Heart left ventricle (tissue), 16 donors: ENCODE results near the gene COL28A1. TPM values are rescaled to one million over a fixed set of nuclear protein-coding genes. Genes with fewer than 3 reads are reported as not detected.

ENCODE experiments used
- ATAC-seq, 4 donors: fragments of 200-7000 bp; cut with Tn5 transposase; one replicate each; pipeline ENCODE4 v1.9.1; 2020 to 2022; ENCODE audit warnings: moderate library complexity in 4 of 4, mild to moderate bottlenecking in 3 of 4, moderate number of reproducible peaks in 1 of 4
- DNase-seq, 5 donors: peaks; one replicate each; pipeline ENCODE4 v3.0.0-alpha.2; 2020
- H3K27ac ChIP-seq, 12 donors: fragments of 200-600 bp; sonication (generic) in 4 of 12; one replicate each; pipeline versions ENCODE4 v1.5.0 to v1.8.0; 2016 to 2022; ENCODE audit warnings: mild to moderate bottlenecking in 2 of 12
- H3K27me3 ChIP-seq, 9 donors: fragments of 200-600 bp; sonication (generic) in 2 of 9; one replicate each; pipeline versions ENCODE4 v1.5.1 to v1.8.0; 2016 to 2022; ENCODE audit warnings: mild to moderate bottlenecking in 3 of 9
- H3K36me3 ChIP-seq, 9 donors: fragments of 200-600 bp; sonication (generic) in 2 of 9; one replicate each; pipeline versions ENCODE4 v1.5.0 to v1.8.0; 2018 to 2022; ENCODE audit warnings: mild to moderate bottlenecking in 2 of 9
- H3K4me1 ChIP-seq, 12 donors: fragments of 200-600 bp; sonication (generic) in 4 of 12; one replicate each; pipeline versions ENCODE4 v1.5.0 to v1.8.0; 2016 to 2022; ENCODE audit warnings: mild to moderate bottlenecking in 3 of 12
- H3K4me3 ChIP-seq, 12 donors: fragments of 200-600 bp; sonication (generic) in 4 of 12; one replicate each; pipeline versions ENCODE4 v1.5.0 to v1.8.0; 2017 to 2022; ENCODE audit warnings: mild to moderate bottlenecking in 9 of 12, moderate library complexity in 4 of 12
- H3K9me3 ChIP-seq, 12 donors: fragments of 200-600 bp; sonication (generic) in 4 of 12; one replicate each; pipeline versions ENCODE4 v1.5.0 to v1.8.0; 2016 to 2022; ENCODE audit warnings: mild to moderate bottlenecking in 1 of 12
- CTCF ChIP-seq, 12 donors: fragments of 200-600 bp; sonication (generic) in 4 of 12; IDR thresholded peaks; one replicate each; pipeline versions ENCODE4 v1.5.0 to v1.8.0; 2018 to 2022; ENCODE audit warnings: antibody characterized with exemption in 12 of 12, mild to moderate bottlenecking in 5 of 12
- POLR2A ChIP-seq, 2 donors: fragments of 450-650 bp; IDR thresholded peaks; one replicate each; pipeline ENCODE4 v1.6.1; 2017; ENCODE audit warnings: antibody characterized with exemption in 2 of 2, mild to moderate bottlenecking in 2 of 2, moderate library complexity in 2 of 2
- WGBS, 4 donors: extraction: QIAGEN DNeasy Blood & Tissue Kit in 2 of 4; methylation state at CpG; one replicate each; pipeline versions ENCODE4 v1.1.5 to v1.1.7; 2013 to 2018; 5-methylcytosine and 5-hydroxymethylcytosine counted together
- intact Hi-C, 10 donors: fragments of 100-400 bp; cut with DNase I; formaldehyde crosslinking; loops; one replicate each; pipeline versions ENCODE4 v1.11.1 to v1.14.2; 2022
- polyA plus RNA-seq, 2 donors: library from polyadenylated mRNA; stranded (reverse); fragments of 200-250 nt; gene quantifications; one replicate each; pipeline ENCODE4 v1.2.3, GENCODE V29; 2013
- total RNA-seq, 9 donors: library from RNA; depleted of rRNA in 2 of 9; stranded (reverse); fragments of >200 nt in 2 of 9; fragmentation: NEBNext Ultra II Directional in 3 of 9; extraction: Animal tissue kit (Norgen Biotek cat#: 25700) in 3 of 9; gene quantifications; one replicate each; pipeline versions ENCODE4 v1.1.0 to v1.2.4, GENCODE V29; 2016 to 2023
- donor health status: ischemic (EF 13 %, LVEDD 7.1; RV severe dilation, severe dysfunction).
- donor health status: healthy with polysubstance abuse.
- donor health status: DM: no; HTN: yes; CAD: no.
- donor health status: DM: no; HTN: no; CAD: no.
- donor health status: ischemic (EF 25% LVEDD 6.9; RV normal size, moderate dysfunction).
- donor health status: ischemic (EF 25% LVEDD 5.7; RV mildly dilated, moderate dysfunction).
- donor health status: healthy.
- donor health status: DM: yes; HTN: yes; CAD: no.
- donor health status: ischemic (EF 35%, LVEDD 5.7; RV mildly dilated, moderate dysfunction).
- donor health status: nonischemic (EF 11% LVEDD 7.7; RV severe dilation, severe dysfunction).
- donor health status: DM: yes; HTN: yes; CAD: no.
- donor health status: PGD.
- donor health status: ischemic (EF 29% LVEDD 5.4; RV normal size, mild dysfunction).
- donor health status: nonischemic (EF 23%, LVEDD 6.1; RV moderate dilation, normal function).

Gene COL28A1
- total and polyA plus RNA-seq, 11 donors = 0.28 to 4.4 (median 1.2) TPM

- intact Hi-C loops = loop anchor here in 1 of 10 donors (5.0 to 10.0 kb wide), 2 partner anchors 50 to 103 kb away; partner anchors contain the start of gene COL28A1
- no peaks in the 10 kb centered on the region for H3K9me3 ChIP-seq
- no peak for ATAC-seq
- H3K36me3 ChIP-seq = no peaks in the 10 kb centered on the region
- H3K4me1 ChIP-seq = peaks cover 0 to 5% (median 0%) of the 10 kb centered on the region in 12 donors
- no peak for DNase-seq
- 53 to 62% (median 57%) methylated on average over 3 of the region's 3 CpGs for WGBS, 4 donors
- TF ChIP-seq POLR2A (IDR thresholded peaks at IDR 0.05) (no peak), CTCF (IDR thresholded peaks at IDR 0.05) (no peak)
- peaks cover 0 to 3% (median 0%) of the 10 kb centered on the region in 9 donors for H3K27me3 ChIP-seq
- H3K4me3 ChIP-seq = no peak overlapping the region
- H3K27ac ChIP-seq = peak overlapping the region in 1 of 12 donors; percentile 58
Measured at GRCh38 chr7:7434329-7434728, 101.3 kb downstream of the COL28A1 start.

GRCh38 chr7:7433811-7434210 is 101.9 kb downstream of the COL28A1 start:
- DNase-seq = no peak
- WGBS, 4 donors = 65 to 75% (median 73%) methylated on average over 1 of the region's 1 CpG
- no peak for ATAC-seq
- no peaks in the 10 kb centered on the region for H3K36me3 ChIP-seq
- H3K4me3 ChIP-seq = no peak overlapping the region
- peaks cover 0 to 5% (median 0%) of the 10 kb centered on the region in 12 donors for H3K4me1 ChIP-seq
- intact Hi-C loops = loop anchor here in 1 of 10 donors (5.0 to 10.0 kb wide), 2 partner anchors 51 to 103 kb away; partner anchors contain the start of gene COL28A1
- H3K27ac ChIP-seq = no peak overlapping the region
- H3K9me3 ChIP-seq = no peaks in the 10 kb centered on the region
- peaks cover 0 to 3% (median 0%) of the 10 kb centered on the region in 9 donors for H3K27me3 ChIP-seq
- no peak for TF ChIP-seq CTCF (IDR thresholded peaks at IDR 0.05)

GRCh38 chr7:7432979-7433378 is 102.7 kb downstream of the COL28A1 start:
- intact Hi-C loops = loop anchor here in 1 of 10 donors (5.0 to 10.0 kb wide), 2 partner anchors 52 to 104 kb away; partner anchors contain the start of gene COL28A1
- Histone ChIP-seq H3K36me3 (no peaks in the 10 kb centered on the region), H3K4me1 (peaks cover 0 to 5% (median 0%) of the 10 kb centered on the region in 12 donors), H3K27ac (no peak overlapping the region), H3K27me3 (peaks cover 0 to 3% (median 0%) of the 10 kb centered on the region in 9 donors), H3K4me3 (no peak overlapping the region), H3K9me3 (no peaks in the 10 kb centered on the region)
- 94 to 96% (median 95%) methylated on average over 7 of the region's 7 CpGs for WGBS, 4 donors
- DNase-seq = no peak
- no peak for ATAC-seq
- TF ChIP-seq POLR2A (IDR thresholded peaks at IDR 0.05) = no peak
- no peak for TF ChIP-seq CTCF (IDR thresholded peaks at IDR 0.05)

- Histone ChIP-seq H3K4me3 (no peak overlapping the region), H3K9me3 (no peaks in the 10 kb centered on the region), H3K27ac (no peak overlapping the region), H3K4me1 (peaks cover 0 to 11% (median 0%) of the 10 kb centered on the region in 12 donors), H3K36me3 (no peaks in the 10 kb centered on the region), H3K27me3 (peaks cover 0 to 3% (median 0%) of the 10 kb centered on the region in 9 donors)
- WGBS, 4 donors = 77 to 80% (median 79%) methylated on average over 4 of the region's 4 CpGs
- intact Hi-C loops = loop anchor here in 9 of 10 donors (5.0 to 10.0 kb wide), 4 partner anchors 108 to 866 kb away; partner anchors contain the start of gene COL28A1 (in 4 of the 9)
- TF ChIP-seq CTCF (IDR thresholded peaks at IDR 0.05) (no peak), POLR2A (IDR thresholded peaks at IDR 0.05) (no peak)
- DNase-seq (no peak), ATAC-seq (no peak)
Measured at GRCh38 chr7:7428806-7429205, 106.9 kb downstream of the COL28A1 start.
